Gastrocnemius medialis (tissue), 4 donors: ENCODE data around the gene TNS3. TPM values are rescaled to one million over a fixed set of nuclear protein-coding genes. Genes with fewer than 3 reads are reported as not detected.
A peak's percentile ranks its signal among the peaks of the same experiment; 100 is the strongest.

Experiments
- ATAC-seq, 2 donors: fragments of 150-250 bp; one replicate each; pipeline ENCODE4 v1.9.1; 2016
- DNase-seq, 2 donors: peaks; one replicate each; pipeline ENCODE4 v3.0.0-alpha.2; 2019
- H3K27ac ChIP-seq, 4 donors: fragments of 200-600 bp; sonication (generic); 1 replicate in 1 of 4; 2 replicates in 3 of 4; pipeline ENCODE4 v1.5.1; 2016 to 2018; ENCODE audit warnings: mild to moderate bottlenecking in 2 of 4, moderate library complexity in 1 of 4
- H3K27me3 ChIP-seq, 3 donors: fragments of 200-600 bp; sonication (generic) in 2 of 3; 1 replicate in 1 of 3; 2 replicates in 2 of 3; pipeline versions ENCODE4 v1.5.1 to v1.6.0; 2016 to 2019; ENCODE audit warnings: mild to moderate bottlenecking in 1 of 3, moderate library complexity in 1 of 3
- H3K36me3 ChIP-seq, 2 donors: fragments of 200-600 bp; sonication (generic) in 1 of 2; one replicate each; pipeline ENCODE4 v1.5.1; 2017 to 2018
- H3K4me1 ChIP-seq, 2 donors: fragments of 200-600 bp; sonication (generic) in 1 of 2; one replicate each; pipeline ENCODE4 v1.5.1; 2016 to 2017; ENCODE audit warnings: mild to moderate bottlenecking in 2 of 2
- H3K4me3 ChIP-seq, 4 donors: fragments of 200-600 bp; sonication (generic) in 3 of 4; 1 replicate in 1 of 4; 2 replicates in 3 of 4; pipeline ENCODE4 v1.5.1; 2016 to 2019; ENCODE audit warnings: mild to moderate bottlenecking in 2 of 4
- H3K9me3 ChIP-seq, 3 donors: fragments of 200-600 bp; sonication (generic) in 2 of 3; 1 replicate in 1 of 3; 2 replicates in 2 of 3; pipeline ENCODE4 v1.5.1; 2016 to 2019
- CTCF ChIP-seq, 5 experiments: fragments of 450-650 bp in 3 of 5; fragments of 200-600 bp in 2 of 5; sonication (generic) in 2 of 5; IDR thresholded peaks in 4 of 5; conservative IDR thresholded peaks in 1 of 5; 1 replicate in 4 of 5; 2 replicates in 1 of 5; pipeline ENCODE4 v1.5.1; 2016 to 2019; ENCODE audit warnings: antibody characterized with exemption in 5 of 5, mild to moderate bottlenecking in 3 of 5, moderate library complexity in 3 of 5
- POLR2A ChIP-seq, 2 donors: fragments of 450-650 bp; IDR thresholded peaks; one replicate each; pipeline ENCODE4 v1.6.1; 2017; ENCODE audit warnings: antibody characterized with exemption in 2 of 2, mild to moderate bottlenecking in 2 of 2, moderate library complexity in 2 of 2
- in situ Hi-C, 4 donors: fragments of 200-750 bp; cut with MboI; loops; one replicate each; pipeline versions ENCODE4 v1.15.0 to v1.8.0; 2017; ENCODE audit warnings: low sequenced_read_pairs in 4 of 4
- intact Hi-C: fragments of 100-400 bp; cut with DNase I; formaldehyde crosslinking; loops from one replicate; pipeline ENCODE4 v1.15.1; 2023; ENCODE audit warnings: low total_unique reads
- total RNA-seq, 4 donors: library from RNA; depleted of rRNA; stranded (reverse); fragments of >200 nt; gene quantifications; one replicate each; pipeline versions ENCODE4 v1.1.0 to v1.2.3, GENCODE V29; 2016

TNS3 gene
- total RNA-seq: 10 to 100 TPM; 39.4 to 64.3 (median 50.5) TPM

- Histone ChIP-seq H3K4me3 (peak within 1 kb of the TSS; percentile 70 to 84 (median 74)), H3K9me3 (no peaks in the 10 kb centered on the region), H3K27ac (peak within 1 kb of the TSS; percentile 62 to 76 (median 70)), H3K4me1 (peaks cover 21 to 27% of the 10 kb centered on the region in 2 donors), H3K27me3 (peaks cover 0 to 3% (median 0%) of the 10 kb centered on the region in 3 donors), H3K36me3 (no peaks in the 10 kb centered on the region)
- peak in 4 of 5 experiments; percentile 6 to 41 (median 25) for TF ChIP-seq CTCF (IDR thresholded peaks at IDR 0.05 in 4 of 5, conservative IDR thresholded peaks at IDR 0.05 in 1 of 5)
- TF ChIP-seq POLR2A (IDR thresholded peaks at IDR 0.05): peak in 1 of 2 donors; percentile 20
- in situ Hi-C loops (loop anchor here in 3 of 4 donors (25.0 kb wide), 2 partner anchors 145 to 230 kb away; no protein-coding TSS in a partner anchor), intact Hi-C loops (loop anchor here (2.0 to 10.0 kb wide), 5 partner anchors 45 to 233 kb away; no protein-coding TSS in a partner anchor)
- DNase-seq (no peak), ATAC-seq (peak; percentile 37 to 50)
Observed at GRCh38 chr7:47581804-47582763, at the start of gene TNS3. TSS of gene TNS3 (minus strand) at chr7:47582111. CDS start at chr7:47439636, 142,475 bp downstream.

GRCh38 chr7:47631711-47632110 lies 49.8 kb upstream of the TNS3 start:
- no peak for ATAC-seq

GRCh38 chr7:47627580-47628283 lies 45.8 kb upstream of the TNS3 start:
- intact Hi-C loops (no loop called here), in situ Hi-C loops (no loop called here)
- TF ChIP-seq POLR2A (IDR thresholded peaks at IDR 0.05): no peak
- no peak for TF ChIP-seq CTCF (IDR thresholded peaks at IDR 0.05 in 4 of 5, conservative IDR thresholded peaks at IDR 0.05 in 1 of 5)
- ATAC-seq: no peak
- no peaks in the 10 kb centered on the region for H3K36me3 ChIP-seq
- H3K4me3 ChIP-seq: no peak overlapping the region
- H3K27me3 ChIP-seq: no peaks in the 10 kb centered on the region
- no peaks in the 10 kb centered on the region for H3K9me3 ChIP-seq
- no peaks in the 10 kb centered on the region for H3K4me1 ChIP-seq
- H3K27ac ChIP-seq: no peak overlapping the region
- no peak for DNase-seq

More at GRCh38 chr7:47631711-47632110, 49.8 kb upstream of the TNS3 start:
- H3K4me3 ChIP-seq: no peak overlapping the region
- H3K27ac ChIP-seq: no peak overlapping the region
- H3K4me1 ChIP-seq: peaks cover 5 to 8% of the 10 kb centered on the region in 2 donors
- in situ Hi-C loops (no loop called here), intact Hi-C loops (no loop called here)
- no peaks in the 10 kb centered on the region for H3K9me3 ChIP-seq
- no peaks in the 10 kb centered on the region for H3K27me3 ChIP-seq
- no peak for DNase-seq
- H3K36me3 ChIP-seq: no peaks in the 10 kb centered on the region
- TF ChIP-seq CTCF (IDR thresholded peaks at IDR 0.05 in 4 of 5, conservative IDR thresholded peaks at IDR 0.05 in 1 of 5) (no peak), POLR2A (IDR thresholded peaks at IDR 0.05) (no peak)

GRCh38 chr7:47625861-47626715 lies 44.2 kb upstream of the TNS3 start:
- H3K4me1 ChIP-seq: no peaks in the 10 kb centered on the region
- no peak overlapping the region for H3K27ac ChIP-seq
- H3K4me3 ChIP-seq: no peak overlapping the region
- intact Hi-C loops (no loop called here), in situ Hi-C loops (no loop called here)
- H3K36me3 ChIP-seq: no peaks in the 10 kb centered on the region
- ATAC-seq (no peak), DNase-seq (no peak)
- TF ChIP-seq POLR2A (IDR thresholded peaks at IDR 0.05) (no peak), CTCF (IDR thresholded peaks at IDR 0.05 in 4 of 5, conservative IDR thresholded peaks at IDR 0.05 in 1 of 5) (no peak)
- no peaks in the 10 kb centered on the region for H3K27me3 ChIP-seq
- H3K9me3 ChIP-seq: no peaks in the 10 kb centered on the region
